ENCODE measurements around the gene ARSI. TPM values are rescaled to one million over a fixed set of nuclear protein-coding genes. Genes with fewer than 3 reads are reported as not detected.

The ARSI gene
- total RNA-seq, 2 experiments from 2014 or later, result not detected

GRCh38 chr5:150338546-150338945 is 35.8 kb upstream of the ARSI start:
- no peaks in the 10 kb centered on the region for H3K79me2 ChIP-seq (ENCODE audit: insufficient read depth, low read depth, low read length)
- H3K36me3 ChIP-seq (ENCODE audit: insufficient read depth, low read length), result no peaks in the 10 kb centered on the region
- H3K27ac ChIP-seq (ENCODE audit: low read depth, low read length, poor library complexity, severe bottlenecking), result no peak overlapping the region
- no TSS peak for BruUV-seq (replicated peaks)
- ChIA-PET POLR2A (interaction anchor here (0.5 to 1.2 kb wide), 2 partner anchors 13 to 356 kb away, joined by 3 read pairs; no protein-coding TSS in a partner anchor), CTCF (ENCODE audit: unreplicated experiment) (no interaction called here)
- DNase-seq (ENCODE audit: low spot score), result no peak
- no peaks in the 10 kb centered on the region for H4K20me1 ChIP-seq (ENCODE audit: insufficient read depth, low read length)
- H3K9me2 ChIP-seq (ENCODE audit: insufficient read depth, low read length), result no peaks in the 10 kb centered on the region
- no peak overlapping the region for H3K4me3 ChIP-seq (ENCODE audit: low read depth, low read length, poor library complexity, severe bottlenecking)
- TF ChIP-seq CTCF (conservative IDR thresholded peaks at IDR 0.05; ENCODE audit: low read length), result no peak
- peaks cover 7% of the 10 kb centered on the region for H3K4me1 ChIP-seq (ENCODE audit: insufficient read depth, low read length, poor library complexity, severe bottlenecking)
- intact Hi-C loops (cut with micrococcal nuclease; ENCODE audit: unreplicated experiment), result no loop called here
- no peak overlapping the region for H2AFZ ChIP-seq (ENCODE audit: low read length)
- H3K9me3 ChIP-seq (ENCODE audit: low read length), result no peaks in the 10 kb centered on the region
- no peak overlapping the region for H3K4me2 ChIP-seq (ENCODE audit: low read length)

GRCh38 chr5:150335778-150336177 is 33.1 kb upstream of the ARSI start:
- no peak overlapping the region for H3K4me2 ChIP-seq (ENCODE audit: low read length)
- no peaks in the 10 kb centered on the region for H4K20me1 ChIP-seq (ENCODE audit: insufficient read depth, low read length)
- no peak for TF ChIP-seq EZH2phosphoT487 (IDR thresholded peaks at IDR 0.05; ENCODE audit: borderline replicate concordance, low read depth, low read length)
- TF ChIP-seq CTCF (conservative IDR thresholded peaks at IDR 0.05; ENCODE audit: low read length), result no peak
- CTCF ChIA-PET (ENCODE audit: unreplicated experiment), result no interaction called here
- intact Hi-C loops (cut with micrococcal nuclease; ENCODE audit: unreplicated experiment), result no loop called here
- H3K36me3 ChIP-seq (ENCODE audit: insufficient read depth, low read length), result no peaks in the 10 kb centered on the region
- POLR2A ChIA-PET, result interaction anchor here (1.3 kb wide), 1 partner anchor 16 kb away, joined by 3 read pairs; no protein-coding TSS in a partner anchor
- H3K9me3 ChIP-seq (ENCODE audit: low read length), result no peaks in the 10 kb centered on the region
- no peaks in the 10 kb centered on the region for H3K9me2 ChIP-seq (ENCODE audit: insufficient read depth, low read length)
- no peak overlapping the region for H2AFZ ChIP-seq (ENCODE audit: low read length)
- H3K79me2 ChIP-seq (ENCODE audit: insufficient read depth, low read depth, low read length), result no peaks in the 10 kb centered on the region
- no TSS peak for BruUV-seq (replicated peaks)
- no peak overlapping the region for H3K27ac ChIP-seq (ENCODE audit: low read depth, low read length, poor library complexity, severe bottlenecking)
- no peak for DNase-seq (ENCODE audit: low spot score)
- H3K4me1 ChIP-seq (ENCODE audit: insufficient read depth, low read length, poor library complexity, severe bottlenecking), result peaks cover 7% of the 10 kb centered on the region
- no peak overlapping the region for H3K4me3 ChIP-seq (ENCODE audit: low read depth, low read length, poor library complexity, severe bottlenecking)

- Histone ChIP-seq H3K79me2 (ENCODE audit: insufficient read depth, low read depth, low read length) (no peaks in the 10 kb centered on the region), H3K9me3 (ENCODE audit: low read length) (no peaks in the 10 kb centered on the region), H3K36me3 (ENCODE audit: insufficient read depth, low read length) (no peaks in the 10 kb centered on the region), H3K27ac (ENCODE audit: low read depth, low read length, poor library complexity, severe bottlenecking) (no peak overlapping the region), H3K4me3 (ENCODE audit: low read depth, low read length, poor library complexity, severe bottlenecking) (no peak overlapping the region), H3K9me2 (ENCODE audit: insufficient read depth, low read length) (no peaks in the 10 kb centered on the region), H3K4me2 (ENCODE audit: low read length) (no peak overlapping the region), H2AFZ (ENCODE audit: low read length) (no peak overlapping the region), H4K20me1 (ENCODE audit: insufficient read depth, low read length) (no peaks in the 10 kb centered on the region), H3K4me1 (ENCODE audit: insufficient read depth, low read length, poor library complexity, severe bottlenecking) (no peaks in the 10 kb centered on the region)
- no peak for DNase-seq (ENCODE audit: low spot score)
- CTCF ChIA-PET (ENCODE audit: unreplicated experiment), result no interaction called here
- TF ChIP-seq CTCF (conservative IDR thresholded peaks at IDR 0.05; ENCODE audit: low read length) (no peak), EZH2phosphoT487 (IDR thresholded peaks at IDR 0.05; ENCODE audit: borderline replicate concordance, low read depth, low read length) (no peak)
- BruUV-seq (replicated peaks), result no TSS peak
- POLR2A ChIA-PET, result no interaction called here
- intact Hi-C loops (cut with micrococcal nuclease; ENCODE audit: unreplicated experiment), result no loop called here
These were observed 30.7 kb upstream of the ARSI start for GRCh38 chr5:150333400-150333799.

Data from OCI-LY7 (cell line).